ENCODE measurements around the gene ASAP2. TPM values are rescaled to one million over a fixed set of nuclear protein-coding genes. Genes with fewer than 3 reads are reported as not detected.

The ASAP2 gene
- total RNA-seq, 1 experiment from 2014 or later: 60.3 TPM

GRCh38 chr2:9235147-9236044, 28.8 kb downstream of the ASAP2 start:
- no peak for DNase-seq
- H3K4me1 ChIP-seq (replicated peaks; ENCODE audit: insufficient read depth): peaks cover 89% of the 10 kb centered on the region
- POLR2A ChIA-PET (ENCODE audit: unreplicated experiment): interaction anchor here (0.5 to 1.2 kb wide), 10 partner anchors 13 to 517 kb away, joined by 3 to 8 read pairs (median 4); no protein-coding TSS in a partner anchor
- H3K9me2 ChIP-seq (ENCODE audit: insufficient read depth): no peaks in the 10 kb centered on the region
- H3K36me3 ChIP-seq (ENCODE audit: low read depth): peaks cover 17% of the 10 kb centered on the region; the same call in 1 of the 2 replicates
- peak overlapping the region; percentile 93 for H3K4me2 ChIP-seq
- TF ChIP-seq CTCF (conservative IDR thresholded peaks at IDR 0.05) (no peak), EZH2 (IDR thresholded peaks at IDR 0.05; ENCODE audit: low read depth) (no peak)
- peak overlapping the region; percentile 98 for H3K27ac ChIP-seq
- no peaks in the 10 kb centered on the region for H3K27me3 ChIP-seq (ENCODE audit: insufficient read depth, low read depth)
- H3F3A ChIP-seq (ENCODE audit: insufficient read depth, low read depth): peaks cover 87% of the 10 kb centered on the region
- CTCF ChIA-PET: interaction anchor here (0.5 kb wide), 1 partner anchor 27 kb away, joined by 5 read pairs; no protein-coding TSS in a partner anchor
- H2AFZ ChIP-seq: peak overlapping the region; percentile 17; the same call in 1 of the 2 replicates
- H3K9me3 ChIP-seq (ENCODE audit: insufficient read depth, low read depth): no peaks in the 10 kb centered on the region
- H3K4me3 ChIP-seq: peak overlapping the region; percentile 59
- H3K79me2 ChIP-seq (ENCODE audit: low read depth): peaks cover 92% of the 10 kb centered on the region
- intact Hi-C loops (cut with micrococcal nuclease; ENCODE audit: unreplicated experiment): loop anchor here (1.0 to 10.0 kb wide), 3 partner anchors 29 to 319 kb away; partner anchors contain the start of genes ADAM17 and ASAP2
- H4K20me1 ChIP-seq (ENCODE audit: insufficient read depth): peaks cover 4% of the 10 kb centered on the region; the same call in 1 of the 2 replicates
- TSS peak; percentile 27 for BruUV-seq (replicated peaks)

GRCh38 chr2:9236045-9236344, 29.4 kb downstream of the ASAP2 start:
- no peaks in the 10 kb centered on the region for H3K9me3 ChIP-seq (ENCODE audit: insufficient read depth, low read depth)
- ChIA-PET POLR2A (ENCODE audit: unreplicated experiment) (interaction anchor here (0.6 to 1.2 kb wide), 5 partner anchors 16 to 80 kb away, joined by 3 to 8 read pairs (median 4); no protein-coding TSS in a partner anchor), CTCF (no interaction called here)
- H4K20me1 ChIP-seq (ENCODE audit: insufficient read depth): no peaks in the 10 kb centered on the region
- no TSS peak for BruUV-seq (replicated peaks)
- peak overlapping the region; percentile 98 for H3K27ac ChIP-seq
- no peaks in the 10 kb centered on the region for H3K9me2 ChIP-seq (ENCODE audit: insufficient read depth)
- intact Hi-C loops (cut with micrococcal nuclease; ENCODE audit: unreplicated experiment): loop anchor here (10.0 kb wide), 1 partner anchor 319 kb away; the partner anchor contains the start of gene ADAM17
- peaks cover 92% of the 10 kb centered on the region for H3K79me2 ChIP-seq (ENCODE audit: low read depth)
- no peak overlapping the region for H2AFZ ChIP-seq
- no peaks in the 10 kb centered on the region for H3K27me3 ChIP-seq (ENCODE audit: insufficient read depth, low read depth)
- H3K36me3 ChIP-seq (ENCODE audit: low read depth): peaks cover 19% of the 10 kb centered on the region; the same call in 1 of the 2 replicates
- TF ChIP-seq CTCF (conservative IDR thresholded peaks at IDR 0.05) (no peak), EZH2 (IDR thresholded peaks at IDR 0.05; ENCODE audit: low read depth) (no peak)
- H3K4me1 ChIP-seq (replicated peaks; ENCODE audit: insufficient read depth): peaks cover 89% of the 10 kb centered on the region
- no peak for DNase-seq
- peak overlapping the region; percentile 93 for H3K4me2 ChIP-seq
- peak overlapping the region; percentile 59 for H3K4me3 ChIP-seq
- peaks cover 84% of the 10 kb centered on the region for H3F3A ChIP-seq (ENCODE audit: insufficient read depth, low read depth)

DNA sequence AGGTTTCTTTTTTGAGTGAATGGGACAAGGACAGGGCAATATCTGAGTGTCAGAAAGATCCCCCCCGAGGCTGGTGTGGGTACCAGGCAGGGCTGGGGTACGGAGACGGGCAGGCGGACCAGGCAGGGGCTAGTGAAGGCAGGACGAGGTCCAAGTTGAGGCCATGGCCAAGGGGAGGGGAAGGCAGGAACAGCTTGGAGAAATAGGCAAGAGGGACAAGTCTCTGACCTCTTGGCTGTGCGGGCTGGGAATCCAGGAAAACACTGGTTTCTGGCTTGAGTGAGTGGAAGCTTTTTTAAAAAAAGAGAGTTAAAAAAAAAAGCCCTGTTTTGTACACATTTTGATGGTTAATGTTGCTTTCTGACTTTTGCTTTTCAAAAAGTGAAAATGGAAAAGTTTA, 30.3 kb downstream of the ASAP2 start:
- Histone ChIP-seq H3K9me2 (ENCODE audit: insufficient read depth) (no peaks in the 10 kb centered on the region), H3K9me3 (ENCODE audit: insufficient read depth, low read depth) (no peaks in the 10 kb centered on the region), H3F3A (ENCODE audit: insufficient read depth, low read depth) (peaks cover 77% of the 10 kb centered on the region), H3K4me2 (peak overlapping the region; percentile 93), H4K20me1 (ENCODE audit: insufficient read depth) (no peaks in the 10 kb centered on the region), H3K79me2 (ENCODE audit: low read depth) (peaks cover 92% of the 10 kb centered on the region), H3K4me3 (peak overlapping the region; percentile 59), H2AFZ (no peak overlapping the region), H3K27me3 (ENCODE audit: insufficient read depth, low read depth) (no peaks in the 10 kb centered on the region), H3K27ac (peak overlapping the region; percentile 98), H3K4me1 (replicated peaks; ENCODE audit: insufficient read depth) (peaks cover 82% of the 10 kb centered on the region), H3K36me3 (ENCODE audit: low read depth) (peaks cover 25% of the 10 kb centered on the region)
- no peak for DNase-seq
- CTCF ChIA-PET: no interaction called here
- intact Hi-C loops (cut with micrococcal nuclease; ENCODE audit: unreplicated experiment): loop anchor here (10.0 kb wide), 1 partner anchor 318 kb away; the partner anchor contains the start of gene ADAM17
- TF ChIP-seq EZH2 (IDR thresholded peaks at IDR 0.05; ENCODE audit: low read depth) (no peak), CTCF (conservative IDR thresholded peaks at IDR 0.05) (no peak)
- POLR2A ChIA-PET (ENCODE audit: unreplicated experiment): no interaction called here
- no TSS peak for BruUV-seq (replicated peaks)

All from PC-9 (cell line).